Stimulated activated CD8-positive, alpha-beta memory T cell treated with anti-CD3 and anti-CD28 coated beads, Interleukin-2, amount 100 ng/mL, for 1 hour (primary cell): ENCODE measurements around the gene FGFR1OP2.

Experiments
- DNase-seq, 2 donors: peaks; one replicate each; pipeline ENCODE4 v3.0.0-alpha.2; 2020; ENCODE audit warnings: low read depth in 2 of 2

Gene FGFR1OP2

DNA sequence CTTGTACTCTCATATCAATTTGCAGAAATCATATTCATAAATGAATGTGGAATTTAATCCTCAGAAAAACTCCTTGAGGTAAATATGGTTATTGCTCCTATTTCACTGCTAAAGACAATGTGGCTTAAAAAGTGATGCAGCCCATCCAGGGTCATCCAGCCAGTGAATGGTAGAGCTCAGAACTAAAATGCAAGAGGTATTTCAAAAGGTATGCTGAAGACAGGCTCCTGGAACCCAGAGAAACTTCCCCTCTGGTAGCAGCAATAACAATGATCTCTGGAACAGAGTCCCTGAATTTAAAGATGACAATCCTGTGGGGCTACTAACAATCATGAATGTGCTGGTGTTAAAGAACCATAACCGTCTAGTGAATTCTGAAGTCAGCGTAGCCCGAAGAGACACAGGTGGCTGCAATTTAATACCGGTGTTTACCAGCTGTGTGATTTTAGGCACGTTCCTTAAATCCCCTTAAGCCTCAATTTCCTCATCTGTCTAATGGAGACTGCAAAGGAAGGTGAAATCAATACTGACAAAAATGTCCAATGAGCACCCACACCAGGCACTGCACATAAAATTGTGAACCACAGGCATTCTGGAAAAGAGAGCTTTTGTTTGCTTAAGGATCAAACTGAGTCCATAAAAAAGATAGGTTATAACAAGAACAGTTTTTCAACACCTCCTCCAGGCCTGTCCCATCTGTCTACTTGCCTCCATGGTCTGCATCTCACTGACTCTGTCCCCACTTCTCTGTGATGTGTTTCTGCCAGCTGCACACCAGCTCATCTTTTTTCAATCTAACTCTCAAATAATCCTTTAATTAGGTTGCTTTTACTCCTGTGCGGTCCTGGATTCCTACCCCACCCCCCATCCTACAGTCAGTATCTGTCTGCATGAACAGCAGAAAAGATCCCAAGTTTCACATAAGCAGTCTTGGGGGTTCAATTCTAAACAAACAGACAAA lies 65.4 kb downstream of the FGFR1OP2 start:
- no peak for DNase-seq

DNA sequence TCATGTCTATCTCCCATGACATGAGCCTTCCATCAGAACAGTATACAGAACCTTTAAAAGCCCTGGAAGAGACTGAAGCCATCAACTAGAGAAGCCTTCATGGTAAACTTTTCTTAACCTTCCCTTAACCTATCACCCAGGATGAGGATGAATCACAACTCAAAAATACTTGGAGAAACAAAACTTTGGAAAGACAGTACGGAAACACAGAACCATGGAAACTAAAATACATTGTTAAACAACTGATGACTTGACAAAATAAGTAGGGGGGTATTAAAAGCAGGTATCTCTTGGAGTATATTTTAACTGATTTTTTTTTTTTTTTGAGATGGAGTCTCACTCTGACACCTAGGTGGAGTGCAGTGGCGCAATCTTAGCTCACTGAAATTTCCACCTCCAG lies 67.2 kb downstream of the FGFR1OP2 start:
- DNase-seq = no peak

DNA sequence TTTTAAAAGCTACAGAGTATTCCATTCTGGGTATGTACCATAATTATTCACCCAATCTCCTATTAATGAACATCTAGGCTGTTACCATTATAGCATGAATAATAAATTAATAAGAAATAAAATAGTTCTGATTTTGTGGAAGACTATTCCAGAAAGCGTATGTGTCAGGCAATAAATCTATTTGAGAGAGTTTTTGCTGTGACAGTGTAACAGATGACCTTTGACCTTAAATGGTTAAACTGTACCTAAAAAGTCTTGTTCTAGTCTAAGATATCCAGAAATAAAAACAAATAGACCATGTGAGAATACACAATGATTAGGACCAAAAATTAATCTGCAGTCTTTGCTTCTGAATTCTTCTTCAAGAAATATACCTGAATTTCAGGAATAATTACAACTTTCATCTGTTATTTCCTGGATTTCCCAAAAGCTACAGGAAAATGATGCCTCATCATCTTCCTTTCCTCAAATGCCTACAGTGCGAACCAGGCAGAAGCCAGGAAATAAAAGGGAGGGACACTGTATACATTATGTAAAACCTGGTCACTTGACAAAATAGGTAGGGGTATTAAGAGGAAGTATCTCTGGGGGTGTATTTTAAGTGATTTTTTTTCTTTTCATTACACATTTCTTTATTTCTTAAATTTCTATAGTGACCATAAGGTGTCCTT lies 68.7 kb downstream of the FGFR1OP2 start:
- DNase-seq = no peak

DNA sequence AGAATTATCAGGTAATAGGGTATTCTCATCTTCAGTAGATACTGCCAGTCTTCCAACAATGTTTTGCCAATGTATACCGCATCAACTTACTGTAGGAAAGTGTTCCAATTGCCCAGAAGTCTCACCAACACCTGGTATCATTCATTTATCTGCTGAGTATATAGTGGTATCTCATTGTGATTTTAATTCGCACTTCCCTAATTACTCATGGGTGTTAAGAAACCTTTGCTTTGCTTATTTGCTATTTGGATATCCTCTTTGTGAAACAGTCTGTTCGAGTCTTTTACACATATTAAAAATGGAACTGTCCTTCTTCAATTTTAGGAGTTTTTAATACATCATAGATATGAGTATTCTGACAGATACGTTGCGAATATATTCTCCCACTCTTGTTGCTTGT lies 69.8 kb downstream of the FGFR1OP2 start:
- DNase-seq = no peak

DNA sequence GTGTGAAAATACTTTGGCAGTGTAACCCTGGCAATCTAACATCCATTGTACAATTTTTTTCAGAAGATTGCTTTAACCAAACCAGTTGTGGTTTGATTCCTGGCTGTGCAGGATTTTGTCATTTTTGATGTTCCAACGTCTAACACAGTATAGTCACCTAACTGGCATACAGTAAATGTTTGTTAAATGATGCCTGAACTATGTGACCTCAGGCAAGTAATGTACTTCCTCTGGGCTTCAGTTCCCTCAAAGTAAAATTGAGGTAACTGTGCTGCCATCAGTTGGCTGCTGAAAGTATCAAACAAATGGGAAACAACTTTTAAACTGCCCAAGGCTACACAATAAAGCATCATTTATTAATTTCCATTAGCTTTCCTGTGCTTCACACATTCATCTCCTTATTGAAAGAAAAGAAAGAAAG lies 71.6 kb downstream of the FGFR1OP2 start:
- no peak for DNase-seq

DNA sequence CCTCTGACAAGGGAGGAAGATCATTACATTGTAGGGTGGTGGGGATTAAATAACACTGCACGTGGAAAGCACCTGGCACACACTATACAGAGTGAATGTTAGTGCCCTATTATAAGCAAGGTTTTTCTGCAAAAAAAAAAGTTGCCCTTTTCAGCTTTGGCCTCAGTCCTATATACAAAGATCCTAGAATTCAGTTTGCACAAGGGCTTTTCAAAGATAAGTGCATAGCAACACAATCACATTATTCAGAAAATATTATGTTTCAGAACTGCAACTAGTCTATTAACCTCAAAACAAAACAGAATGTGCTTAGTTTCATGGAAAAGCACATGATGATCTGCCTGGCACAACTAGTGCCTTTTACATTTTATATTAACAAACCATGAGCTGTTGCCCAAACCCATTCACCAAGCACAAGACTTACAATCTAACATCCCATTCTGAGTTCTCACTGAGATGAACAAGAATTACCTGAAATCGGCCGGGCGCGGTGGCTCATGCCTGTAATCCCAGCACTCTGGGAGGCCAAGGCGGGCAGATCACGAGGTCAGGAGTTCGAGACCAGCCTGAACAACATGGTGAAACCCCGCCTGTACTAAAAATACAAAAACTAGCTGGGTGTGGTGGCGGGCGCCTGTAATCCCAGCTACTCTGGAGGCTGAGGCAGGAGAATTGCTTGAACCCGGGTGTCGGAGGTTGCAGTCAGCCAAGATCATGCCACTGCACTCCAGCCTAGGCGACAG lies 74.1 kb downstream of the FGFR1OP2 start:
- no peak for DNase-seq

DNA sequence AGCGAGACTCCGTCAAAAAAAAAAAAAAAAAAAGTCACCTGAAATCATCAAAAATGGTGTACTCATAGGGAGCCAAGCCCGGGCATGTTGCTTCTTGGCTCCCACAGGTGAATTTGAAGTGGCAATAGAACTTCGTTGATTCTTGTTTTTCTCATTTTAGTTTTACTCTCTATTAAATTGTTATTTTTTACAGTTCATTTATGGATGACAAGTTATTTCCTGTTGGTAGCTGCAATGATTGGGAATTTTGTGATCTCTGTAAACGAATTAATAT lies 74.6 kb downstream of the FGFR1OP2 start:
- no peak for DNase-seq

DNA sequence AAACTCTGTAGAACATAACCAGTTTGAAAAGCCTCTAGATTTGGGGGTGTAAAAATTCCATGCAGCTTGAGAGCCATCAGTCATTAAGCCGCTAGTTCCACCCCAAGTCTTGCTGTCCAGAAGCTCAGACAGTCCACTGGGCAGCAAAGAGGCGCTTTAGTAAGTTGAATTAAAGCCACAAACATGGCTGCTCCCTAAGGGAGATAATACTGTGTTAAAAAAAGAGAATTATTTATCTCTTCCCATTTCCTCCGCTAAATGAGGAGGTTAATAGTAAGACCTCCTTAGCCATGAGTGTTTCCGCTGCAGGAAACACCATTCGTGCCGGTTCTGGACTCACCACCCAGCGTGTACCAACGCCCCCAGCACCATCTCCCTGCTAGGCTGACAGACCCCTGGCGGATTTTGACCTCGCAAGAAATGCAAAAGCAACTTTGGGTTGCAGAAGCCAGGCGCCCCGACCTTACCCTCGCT lies 75.4 kb downstream of the FGFR1OP2 start:
- no peak for DNase-seq

DNA sequence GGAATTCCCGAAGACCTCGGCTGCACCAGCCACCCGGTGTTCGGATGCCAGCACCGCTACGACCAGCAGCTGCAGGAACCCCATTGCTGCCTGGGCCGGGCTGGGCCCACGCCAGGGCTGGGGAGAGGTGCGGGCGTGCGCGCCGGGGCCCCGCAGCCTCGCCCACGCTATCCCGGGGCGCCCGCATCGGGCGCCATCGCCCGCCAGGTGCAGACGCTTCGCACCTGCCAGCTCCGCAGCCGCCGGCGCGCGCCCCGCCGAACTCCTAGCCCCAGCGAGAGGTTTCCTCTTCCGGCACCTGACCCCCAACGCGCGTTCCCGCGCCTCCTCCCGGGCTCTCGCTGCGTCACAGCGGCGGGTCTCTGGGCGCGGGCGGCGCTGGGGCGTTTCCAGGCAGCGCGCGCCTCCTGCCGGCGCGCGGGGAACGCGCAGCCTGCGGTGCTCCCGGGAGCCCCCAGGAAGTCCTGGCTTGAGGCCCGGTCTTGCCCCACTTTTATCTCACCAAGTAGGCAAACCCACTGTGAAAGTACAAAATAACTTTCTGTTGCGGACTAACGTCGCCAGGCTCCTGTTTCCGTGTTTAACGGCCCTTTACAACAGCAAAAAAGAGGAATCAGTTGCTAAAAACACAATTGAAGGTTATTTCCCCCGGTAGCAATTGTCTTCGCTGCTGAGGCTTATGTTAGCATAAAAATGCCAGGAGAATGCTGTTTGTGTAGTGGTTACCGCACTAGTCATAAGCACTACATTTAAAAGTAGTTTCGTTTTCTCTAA lies 76.0 kb downstream of the FGFR1OP2 start, which contains the start of gene TM7SF3:
TM7SF3 (minus strand) TSS at position 300 of the 774 bp plus-strand sequence; CDS start at position 84, 216 bp downstream.
- peak; percentile 85 to 93 for DNase-seq

DNA sequence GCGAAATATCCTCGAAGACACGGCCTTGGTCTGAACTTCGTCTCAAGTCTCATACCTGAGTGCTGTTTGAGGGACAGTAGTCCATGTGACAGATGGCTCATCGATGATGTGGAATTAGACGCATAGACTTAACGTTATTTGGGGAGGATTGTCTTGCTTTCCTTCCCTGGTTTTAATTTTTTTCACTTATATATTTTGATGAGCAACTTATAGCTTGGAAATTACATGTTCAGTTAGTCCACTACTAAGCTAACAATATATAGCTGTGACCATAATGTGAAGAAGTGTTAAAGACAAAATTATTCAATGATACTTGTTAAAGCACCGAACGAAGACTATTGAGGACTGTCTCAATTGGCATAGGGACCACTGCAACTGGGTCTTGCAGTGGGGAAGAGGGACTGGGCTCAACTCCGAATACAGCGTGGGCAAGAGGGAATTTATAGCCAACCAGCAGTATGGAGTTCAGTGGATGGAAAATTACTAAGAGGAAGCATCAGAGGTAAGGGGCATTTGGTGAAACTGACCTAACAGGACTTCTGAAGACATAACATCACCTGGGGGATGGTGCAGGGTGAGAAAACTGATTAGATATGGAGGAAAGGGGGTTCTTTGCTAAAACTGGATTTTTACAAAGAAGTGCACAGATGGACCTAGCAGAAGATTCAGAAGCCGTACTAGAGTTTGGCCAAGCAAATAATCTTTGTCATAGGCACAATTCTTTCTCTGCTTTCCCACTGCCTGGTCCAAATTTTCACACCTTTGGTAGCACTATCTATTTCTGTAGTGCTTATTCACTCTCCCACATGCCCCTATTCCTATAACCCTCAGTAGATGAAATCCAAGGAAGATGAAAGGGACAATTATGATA lies 76.8 kb downstream of the FGFR1OP2 start:
- no peak for DNase-seq

DNA sequence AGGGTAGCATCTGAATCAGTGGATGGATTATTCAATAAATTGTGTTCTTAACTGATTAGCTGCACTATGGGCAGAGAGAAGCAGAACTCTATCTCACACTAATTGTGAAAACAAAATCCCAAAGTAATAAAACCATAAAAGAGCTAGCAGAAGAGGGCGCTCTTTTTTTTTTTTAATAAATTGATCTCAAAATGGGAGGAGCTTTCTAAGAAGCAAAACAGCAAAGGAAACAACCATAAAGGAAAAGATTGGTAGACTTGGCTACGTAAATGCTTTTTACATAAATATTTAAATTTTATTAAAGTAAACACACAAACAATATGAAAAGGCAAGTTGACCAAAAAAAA lies 77.4 kb downstream of the FGFR1OP2 start:
- DNase-seq = no peak
